H1 (cell line): ENCODE measurements around the gene KMT2E. TPM values are rescaled to one million over a fixed set of nuclear protein-coding genes. Genes with fewer than 3 reads are reported as not detected.
"Not testable (repeated sequence)": the region's sequence is repeated elsewhere in the genome, so short reads cannot be mapped to it uniquely, and the experiment has no call there.

Experiments used
- CTCF ChIA-PET: fragments of 300-600 bp; sonication (Branson Sonifier 250); formaldehyde crosslinking; loops from one replicate; lab custom pipeline; 2021; ENCODE audit not compliant: partially characterized antibody; lab: Charles Lee
- POLR2A ChIA-PET: fragments of 300-600 bp; sonication (Branson Sonifier 250); formaldehyde crosslinking; loops from one replicate; lab custom pipeline; 2021; ENCODE audit warnings: inconsistent platforms; ENCODE audit not compliant: partially characterized antibody; lab: Charles Lee
- DNase-seq, 2 experiments: peaks; one replicate each; pipeline versions ENCODE4 v3.0.0 to v3.0.0-alpha.2; 2010 to 2022; ENCODE audit warnings: low spot score in 2 of 2, low read depth in 1 of 2, mixed read lengths in 1 of 2
- FAIRE-seq: peaks from 2 replicates; lab custom pipeline; 2011; peaks lifted over from hg19 to GRCh38; lab: Jason Lieb, UNC
- H2AFZ ChIP-seq: 2 replicates; pipeline ENCODE4 v1.8.1; 2012; ENCODE audit warnings: low read length, inconsistent platforms
- H2AK5ac ChIP-seq: 2 replicates; pipeline ENCODE4 v1.6.1; 2013; ENCODE audit warnings: low read depth, low read length
- H2BK120ac ChIP-seq: replicated peaks from 2 replicates; pipeline ENCODE3; 2013; ENCODE audit warnings: low read depth, low read length, inconsistent platforms
- H2BK12ac ChIP-seq: 2 replicates; pipeline ENCODE4 v1.6.1; 2013; ENCODE audit warnings: low read depth, low read length
- H2BK15ac ChIP-seq: 2 replicates; pipeline ENCODE4 v1.6.1; 2013; ENCODE audit warnings: low read length
- H2BK20ac ChIP-seq: 2 replicates; pipeline ENCODE4 v1.6.1; 2013; ENCODE audit warnings: low read length
- H2BK5ac ChIP-seq: 2 replicates; pipeline ENCODE4 v1.6.1; 2013; ENCODE audit warnings: low read depth, low read length
- H3K14ac ChIP-seq: 2 replicates; pipeline ENCODE4 v1.6.1; 2013; ENCODE audit warnings: inconsistent platforms; ENCODE audit not compliant: insufficient read length
- H3K18ac ChIP-seq: 2 replicates; pipeline ENCODE4 v1.6.1; 2013; ENCODE audit warnings: low read length; ENCODE audit errors: extremely low read depth
- H3K23ac ChIP-seq: 2 replicates; pipeline ENCODE4 v1.6.1; 2013; ENCODE audit warnings: inconsistent platforms; ENCODE audit not compliant: insufficient read length
- H3K23me2 ChIP-seq: 2 replicates; pipeline ENCODE4 v1.6.1; 2013; ENCODE audit warnings: low read depth, low read length
- H3K27ac ChIP-seq: 2 replicates; pipeline ENCODE4 v1.6.1; 2011; ENCODE audit warnings: low read depth, low read length, inconsistent platforms
- H3K27me3 ChIP-seq, 4 experiments: replicated peaks in 1 of 4; 1 replicate in 1 of 4; 2 replicates in 3 of 4; pipeline versions ENCODE4 v1.6.1 to v1.8.1; 2011 to 2013; ENCODE audit warnings: low read length in 3 of 4, mild to moderate bottlenecking in 3 of 4, inconsistent platforms in 2 of 4, mixed read lengths in 2 of 4, moderate library complexity in 1 of 4; ENCODE audit not compliant: control insufficient read depth in 3 of 4, insufficient read depth in 3 of 4; ENCODE audit errors: extremely low read depth in 1 of 4
- H3K36me3 ChIP-seq, 4 experiments: 2 replicates each; pipeline versions ENCODE4 v1.6.1 to v1.8.1; 2011 to 2013; ENCODE audit warnings: mild to moderate bottlenecking in 4 of 4, low read length in 3 of 4, moderate library complexity in 2 of 4, control low read depth in 1 of 4, inconsistent platforms in 1 of 4; ENCODE audit not compliant: insufficient read depth in 4 of 4, control insufficient read depth in 2 of 4
- H3K4ac ChIP-seq: replicated peaks from 2 replicates; pipeline ENCODE3; 2013; ENCODE audit warnings: low read length, low read depth, mixed read lengths, inconsistent platforms; ENCODE audit not compliant: insufficient read length
- H3K4me1 ChIP-seq, 4 experiments: replicated peaks in 1 of 4; 1 replicate in 1 of 4; 2 replicates in 3 of 4; pipeline versions ENCODE4 v1.6.1 to v1.8.1; 2011 to 2013; ENCODE audit warnings: low read length in 3 of 4, inconsistent platforms in 2 of 4, mixed read lengths in 1 of 4; ENCODE audit not compliant: insufficient read depth in 4 of 4, control insufficient read depth in 3 of 4
- H3K4me2 ChIP-seq, 2 experiments: 2 replicates each; pipeline versions ENCODE4 v1.6.1 to v1.8.1; 2011 to 2013; ENCODE audit warnings: low read depth in 2 of 2, low read length in 2 of 2, control low read depth in 1 of 2, inconsistent platforms in 1 of 2, mild to moderate bottlenecking in 1 of 2; ENCODE audit not compliant: insufficient read depth in 1 of 2
- H3K4me3 ChIP-seq, 4 experiments: fragments of 200-600, 300-600 bp in 1 of 4; sonication (generic), shearing (Covaris generic), sonication (Bioruptor Twin) in 1 of 4; 2 replicates each; pipeline versions ENCODE4 v1.5.1 to v1.8.1; 2011 to 2016; ENCODE audit warnings: low read length in 4 of 4, low read depth in 3 of 4, control low read depth in 2 of 4, inconsistent platforms in 2 of 4, mild to moderate bottlenecking in 2 of 4, mixed read lengths in 1 of 4, moderate library complexity in 1 of 4; ENCODE audit not compliant: insufficient read depth in 2 of 4; ENCODE audit errors: extremely low read depth in 1 of 4
- H3K56ac ChIP-seq: replicated peaks from 2 replicates; pipeline ENCODE3; 2013; ENCODE audit warnings: low read depth, mild to moderate bottlenecking, mixed read lengths, low read length, inconsistent platforms; ENCODE audit not compliant: insufficient read length
- H3K79me1 ChIP-seq: 2 replicates; pipeline ENCODE4 v1.6.1; 2013; ENCODE audit warnings: low read depth, low read length, control low read depth
- H3K79me2 ChIP-seq, 2 experiments: 2 replicates each; pipeline versions ENCODE4 v1.6.1 to v1.8.1; 2012 to 2013; ENCODE audit warnings: low read length in 2 of 2, mild to moderate bottlenecking in 2 of 2, inconsistent platforms in 1 of 2; ENCODE audit not compliant: insufficient read depth in 2 of 2, control insufficient read depth in 1 of 2
- H3K9ac ChIP-seq, 4 experiments: replicated peaks in 1 of 4; 1 replicate in 1 of 4; 2 replicates in 3 of 4; pipeline versions ENCODE4 v1.6.1 to v1.8.1; 2011 to 2013; ENCODE audit warnings: low read depth in 3 of 4, low read length in 3 of 4, control low read depth in 2 of 4, mild to moderate bottlenecking in 2 of 4, moderate library complexity in 2 of 4, inconsistent platforms in 1 of 4; ENCODE audit errors: extremely low read depth in 1 of 4
- H3K9me3 ChIP-seq, 2 experiments: 2 replicates each; pipeline versions ENCODE4 v1.6.1 to v1.8.1; 2012 to 2013; ENCODE audit warnings: mild to moderate bottlenecking in 2 of 2, moderate library complexity in 2 of 2, control low read depth in 1 of 2, inconsistent platforms in 1 of 2, low read depth in 1 of 2, low read length in 1 of 2, mixed read lengths in 1 of 2; ENCODE audit not compliant: insufficient read depth in 2 of 2
- H4K20me1 ChIP-seq, 2 experiments: replicated peaks in 1 of 2; 2 replicates each; pipeline versions ENCODE3 to v1.8.1; 2011 to 2013; ENCODE audit warnings: inconsistent platforms in 2 of 2, low read length in 2 of 2, mild to moderate bottlenecking in 1 of 2; ENCODE audit not compliant: insufficient read depth in 2 of 2, control insufficient read depth in 1 of 2
- H4K5ac ChIP-seq: 2 replicates; pipeline ENCODE4 v1.6.1; 2013; ENCODE audit warnings: low read length, low read depth, mixed read lengths, inconsistent platforms; ENCODE audit not compliant: insufficient read length
- H4K8ac ChIP-seq: 2 replicates; pipeline ENCODE4 v1.8.0; 2013; ENCODE audit warnings: mild to moderate bottlenecking, moderate library complexity, low read length, inconsistent platforms; ENCODE audit not compliant: insufficient read depth; ENCODE audit errors: extremely low read depth
- H4K91ac ChIP-seq: replicated peaks from 2 replicates; pipeline ENCODE3; 2013; ENCODE audit warnings: low read length, mixed read lengths, inconsistent platforms; ENCODE audit not compliant: insufficient read length
- WGBS, 2 experiments: shearing (Covaris generic) in 1 of 2; methylation state at CpG; one replicate each; pipeline versions ENCODE4 v1.1.6 to v1.1.7; 2013 to 2015; ENCODE audit warnings: low lambda C conversion rate in 2 of 2, mixed read lengths in 2 of 2, inconsistent platforms in 1 of 2, low coverage in 1 of 2, missing lambda C conversion rate in 1 of 2; ENCODE audit not compliant: insufficient replicate concordance in 2 of 2, insufficient coverage in 1 of 2, insufficient read length in 1 of 2; ENCODE audit errors: extremely low coverage in 1 of 2, missing lambda C conversion rate in 1 of 2; 5-methylcytosine and 5-hydroxymethylcytosine counted together
- polyA plus RNA-seq, 7 experiments: library from polyadenylated mRNA; depleted of rRNA in 3 of 7; stranded (reverse) in 5 of 7; unstranded in 2 of 7; fragments of >200 nt in 5 of 7; fragments of 200-250 nt in 2 of 7; gene quantifications; 1 replicate in 5 of 7; 2 replicates in 1 of 7; 4 replicates in 1 of 7; pipeline versions ENCODE4 v1.2.1 to v1.2.3, GENCODE V29; 2011 to 2013; ENCODE audit warnings: missing spikeins in 2 of 7, mixed read lengths in 2 of 7
- total RNA-seq: library from RNA; stranded (reverse); fragmentation: NEBNext Ultra II Directional; extraction: Animal tissue kit (Norgen Biotek cat#: 25700); gene quantifications from 2 replicates; pipeline ENCODE4 v1.2.1, GENCODE V29; 2021

The KMT2E gene
- total and polyA plus RNA-seq, 2 of the 8 experiments (the other 6 are each of a cell fraction or from before 2014, with no cell fraction given) = 10.9 to 45.0 TPM

- H3K56ac ChIP-seq, H3K9ac ChIP-seq, H3K4me2 ChIP-seq, H3K9me3 ChIP-seq, H2BK15ac ChIP-seq, H4K8ac ChIP-seq, H4K91ac ChIP-seq, H2AFZ ChIP-seq, H2BK120ac ChIP-seq, H3K79me1 ChIP-seq, FAIRE-seq, H3K14ac ChIP-seq, H3K27me3 ChIP-seq, H3K23me2 ChIP-seq, H3K27ac ChIP-seq, H2BK12ac ChIP-seq, H4K5ac ChIP-seq, H2BK5ac ChIP-seq, H3K4me3 ChIP-seq, H3K23ac ChIP-seq, DNase-seq, H3K18ac ChIP-seq, H2AK5ac ChIP-seq, H3K4ac ChIP-seq, H2BK20ac ChIP-seq: not testable (repeated sequence)
- Histone ChIP-seq H3K79me2 (peaks cover 0 to 71% of the 10 kb centered on the region in 2 experiments), H4K20me1 (peaks cover 30 to 36% of the 10 kb centered on the region in 2 experiments), H3K4me1 (peaks cover 0 to 11% (median 1%) of the 10 kb centered on the region in 4 experiments; a peak in 4 of 7 replicates), H3K36me3 (peaks cover 0 to 19% (median 0%) of the 10 kb centered on the region in 4 experiments; a peak in 2 of 8 replicates)
- POLR2A ChIA-PET = interaction anchor here (1.0 to 8.5 kb wide), 4 partner anchors 11 to 26 kb away, joined by 3 to 63 read pairs (median 14); partner anchors contain the start of gene KMT2E
- 94% methylated on average over 12 of the region's 12 CpGs; no CpG with 5 or more reads in 1 of the 2 experiments for whole genome bisulfite sequencing, 2 experiments
- CTCF ChIA-PET = interaction anchor here (0.5 to 5.2 kb wide), 7 partner anchors 16 to 122 kb away, joined by 3 to 27 read pairs (median 4); no protein-coding TSS in a partner anchor
Measured at GRCh38 chr7:105005486-105005885, 8.5 kb upstream of the KMT2E start.
